Measurements from ENCODE around the gene ZNF385B. TPM values are rescaled to one million over a fixed set of nuclear protein-coding genes. Genes with fewer than 3 reads are reported as not detected.

ZNF385B gene
- polyA plus RNA-seq, 1 of the 3 experiments (the other 2 are of a cell fraction), result 0.16 TPM

DNA sequence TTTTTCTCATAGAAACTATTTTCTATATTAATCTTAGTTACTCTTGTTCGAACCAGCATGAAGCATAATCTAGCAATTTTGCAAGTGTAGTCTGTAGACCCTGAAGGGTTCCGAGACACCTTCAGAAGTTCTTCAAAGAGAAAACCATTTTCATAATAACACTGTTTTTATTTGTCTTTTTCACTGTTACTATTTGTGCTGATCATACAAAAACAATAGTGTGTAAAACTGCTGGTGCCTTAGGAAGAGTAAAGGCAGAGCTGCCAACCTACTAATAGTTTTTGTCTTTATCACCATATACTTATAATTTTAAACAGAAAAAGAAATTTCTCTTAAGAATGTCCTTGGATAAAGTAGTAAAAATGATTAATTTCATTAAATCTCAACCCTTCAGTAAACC is 218.9 kb downstream of the ZNF385B start (continued):
- no peak for TF ChIP-seq USF2 (IDR thresholded peaks at IDR 0.05; ENCODE audit: borderline replicate concordance, low read depth, low read length)
- no peak for TF ChIP-seq YY1 (IDR thresholded peaks at IDR 0.05; ENCODE audit: low read depth)

- Histone ChIP-seq H4K20me1 (ENCODE audit: insufficient read depth) (no peaks in the 10 kb centered on the region), H2AFZ (ENCODE audit: low read depth) (peak overlapping the region; percentile 24; the same call in 1 of the 2 replicates), H3F3A (replicated peaks; ENCODE audit: insufficient read depth) (no peaks in the 10 kb centered on the region), H3K9me2 (no peaks in the 10 kb centered on the region), H3K9ac (no peak overlapping the region), H3K4me3 (ENCODE audit: low read depth in 2 of 2, low read length in 1 of 2) (no peak overlapping the region), H3K9me3 (no peaks in the 10 kb centered on the region), H3K27ac (ENCODE audit: low read depth in 2 of 2, low read length in 1 of 2) (no peak overlapping the region), H3K36me3 (replicated peaks in 1 of 2; ENCODE audit: control insufficient read depth in 1 of 2, insufficient read depth in 2 of 2, low read length in 1 of 2) (no peaks in the 10 kb centered on the region), H3K27me3 (ENCODE audit: insufficient read depth) (no peaks in the 10 kb centered on the region), H3K4me1 (ENCODE audit: control insufficient read depth in 1 of 2, insufficient read depth in 2 of 2, low read depth in 1 of 2, low read length in 1 of 2) (peaks cover 0 to 2% of the 10 kb centered on the region in 2 experiments; a peak in 2 of 4 replicates), H3K79me2 (ENCODE audit: insufficient read depth) (no peaks in the 10 kb centered on the region), H3K4me2 (no peak overlapping the region)
- no peak for DNase-seq
- ChIA-PET POLR2A (no interaction called here), CTCF (interaction anchor here (1.0 to 1.5 kb wide), 2 partner anchors 10 to 115 kb away, joined by 3 read pairs; no protein-coding TSS in a partner anchor)
- TF ChIP-seq, protein P1, sequence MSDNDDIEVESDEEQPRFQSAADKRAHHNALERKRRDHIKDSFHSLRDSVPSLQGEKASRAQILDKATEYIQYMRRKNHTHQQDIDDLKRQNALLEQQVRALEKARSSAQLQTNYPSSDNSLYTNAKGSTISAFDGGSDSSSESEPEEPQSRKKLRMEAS (IDR thresholded peaks at IDR 0.05; ENCODE audit: low read depth), result no peak
- TF ChIP-seq NFIC (IDR thresholded peaks at IDR 0.05; ENCODE audit: borderline replicate concordance), result peak; percentile 29; the same call in 1 of the 2 replicates
- TF ChIP-seq REST (IDR thresholded peaks at IDR 0.05; ENCODE audit: low read depth, low read length), result no peak
- TF ChIP-seq, protein P2, sequence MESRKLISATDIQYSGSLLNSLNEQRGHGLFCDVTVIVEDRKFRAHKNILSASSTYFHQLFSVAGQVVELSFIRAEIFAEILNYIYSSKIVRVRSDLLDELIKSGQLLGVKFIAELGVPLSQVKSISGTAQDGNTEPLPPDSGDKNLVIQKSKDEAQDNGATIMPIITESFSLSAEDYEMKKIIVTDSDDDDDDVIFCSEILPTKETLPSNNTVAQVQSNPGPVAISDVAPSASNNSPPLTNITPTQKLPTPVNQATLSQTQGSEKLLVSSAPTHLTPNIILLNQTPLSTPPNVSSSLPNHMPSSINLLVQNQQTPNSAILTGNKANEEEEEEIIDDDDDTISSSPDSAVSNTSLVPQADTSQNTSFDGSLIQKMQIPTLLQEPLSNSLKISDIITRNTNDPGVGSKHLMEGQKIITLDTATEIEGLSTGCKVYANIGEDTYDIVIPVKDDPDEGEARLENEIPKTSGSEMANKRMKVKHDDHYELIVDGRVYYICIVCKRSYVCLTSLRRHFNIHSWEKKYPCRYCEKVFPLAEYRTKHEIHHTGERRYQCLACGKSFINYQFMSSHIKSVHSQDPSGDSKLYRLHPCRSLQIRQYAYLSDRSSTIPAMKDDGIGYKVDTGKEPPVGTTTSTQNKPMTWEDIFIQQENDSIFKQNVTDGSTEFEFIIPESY (IDR thresholded peaks at IDR 0.05; ENCODE audit: borderline replicate concordance, low read depth), result no peak
- TF ChIP-seq, protein P3, sequence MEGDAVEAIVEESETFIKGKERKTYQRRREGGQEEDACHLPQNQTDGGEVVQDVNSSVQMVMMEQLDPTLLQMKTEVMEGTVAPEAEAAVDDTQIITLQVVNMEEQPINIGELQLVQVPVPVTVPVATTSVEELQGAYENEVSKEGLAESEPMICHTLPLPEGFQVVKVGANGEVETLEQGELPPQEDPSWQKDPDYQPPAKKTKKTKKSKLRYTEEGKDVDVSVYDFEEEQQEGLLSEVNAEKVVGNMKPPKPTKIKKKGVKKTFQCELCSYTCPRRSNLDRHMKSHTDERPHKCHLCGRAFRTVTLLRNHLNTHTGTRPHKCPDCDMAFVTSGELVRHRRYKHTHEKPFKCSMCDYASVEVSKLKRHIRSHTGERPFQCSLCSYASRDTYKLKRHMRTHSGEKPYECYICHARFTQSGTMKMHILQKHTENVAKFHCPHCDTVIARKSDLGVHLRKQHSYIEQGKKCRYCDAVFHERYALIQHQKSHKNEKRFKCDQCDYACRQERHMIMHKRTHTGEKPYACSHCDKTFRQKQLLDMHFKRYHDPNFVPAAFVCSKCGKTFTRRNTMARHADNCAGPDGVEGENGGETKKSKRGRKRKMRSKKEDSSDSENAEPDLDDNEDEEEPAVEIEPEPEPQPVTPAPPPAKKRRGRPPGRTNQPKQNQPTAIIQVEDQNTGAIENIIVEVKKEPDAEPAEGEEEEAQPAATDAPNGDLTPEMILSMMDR (IDR thresholded peaks at IDR 0.05), result no peak
- TF ChIP-seq MEF2A (IDR thresholded peaks at IDR 0.05; ENCODE audit: borderline replicate concordance, low read depth), result peak; percentile 45; the same call in 1 of the 2 replicates
- no peak for TF ChIP-seq GATA2 (CRISPR knock-in tag; IDR thresholded peaks at IDR 0.05)
- TF ChIP-seq TCF12 (IDR thresholded peaks at IDR 0.05), result peak; percentile 44
- TF ChIP-seq, protein P4, sequence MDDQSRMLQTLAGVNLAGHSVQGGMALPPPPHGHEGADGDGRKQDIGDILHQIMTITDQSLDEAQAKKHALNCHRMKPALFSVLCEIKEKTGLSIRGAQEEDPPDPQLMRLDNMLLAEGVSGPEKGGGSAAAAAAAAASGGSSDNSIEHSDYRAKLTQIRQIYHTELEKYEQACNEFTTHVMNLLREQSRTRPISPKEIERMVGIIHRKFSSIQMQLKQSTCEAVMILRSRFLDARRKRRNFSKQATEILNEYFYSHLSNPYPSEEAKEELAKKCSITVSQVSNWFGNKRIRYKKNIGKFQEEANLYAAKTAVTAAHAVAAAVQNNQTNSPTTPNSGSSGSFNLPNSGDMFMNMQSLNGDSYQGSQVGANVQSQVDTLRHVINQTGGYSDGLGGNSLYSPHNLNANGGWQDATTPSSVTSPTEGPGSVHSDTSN (IDR thresholded peaks at IDR 0.05), result peak; percentile 6; the same call in 1 of the 2 replicates
- TF ChIP-seq SIN3A (IDR thresholded peaks at IDR 0.05; ENCODE audit: borderline replicate concordance, low read depth, low read length), result no peak
- WGBS (ENCODE audit: low lambda C conversion rate), result 27% methylated on average over 2 of the region's 2 CpGs
Measured at GRCh38 chr2:179636995-179637394, 224.4 kb downstream of the ZNF385B start.
